ENCODE measurements around the gene FBXO9. TPM values are rescaled to one million over a fixed set of nuclear protein-coding genes. Genes with fewer than 3 reads are reported as not detected.
"Not testable (repeated sequence)": the region's sequence is repeated elsewhere in the genome, so short reads cannot be mapped to it uniquely, and the experiment has no call there.

Gene FBXO9
- polyA plus RNA-seq, 12 donors, result 62.0 to 95.7 (median 74.5) TPM; not detected in 1

DNA sequence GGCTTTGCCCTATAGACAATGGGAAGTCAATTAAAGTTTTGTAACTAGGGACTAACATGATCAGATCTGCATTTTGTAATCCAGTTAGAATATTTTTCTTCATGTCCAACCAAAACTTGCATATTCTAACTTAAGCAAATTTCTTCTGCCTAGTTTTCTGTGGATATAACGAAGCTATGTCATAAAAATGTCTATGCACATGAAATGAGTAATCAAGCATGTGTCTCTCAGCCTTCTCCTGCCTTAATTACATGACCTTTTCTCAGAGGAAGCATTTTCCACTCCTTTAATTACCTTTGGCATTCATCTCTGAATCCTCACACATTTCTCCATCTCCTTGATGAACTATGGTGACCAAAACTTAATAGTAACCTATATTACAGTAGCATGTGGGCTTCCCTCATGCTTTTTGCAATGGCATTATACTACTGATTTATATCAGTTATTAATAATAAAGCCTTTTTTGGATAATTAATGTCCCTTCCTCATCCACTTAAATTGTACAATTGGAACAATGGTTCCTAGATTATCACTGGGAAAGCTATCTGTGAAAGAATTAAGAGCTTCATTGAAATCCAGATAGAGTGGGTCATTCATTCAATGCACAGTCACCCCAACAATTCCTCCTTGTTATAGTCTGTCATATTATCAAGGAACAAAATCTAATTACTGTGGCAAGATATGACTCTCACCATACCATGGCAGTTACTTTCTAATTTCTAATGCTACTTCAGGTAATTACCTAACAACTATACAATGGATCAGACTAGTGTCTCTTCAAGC, 19.1 kb upstream of the FBXO9 start:
- no peak for DNase-seq

DNA sequence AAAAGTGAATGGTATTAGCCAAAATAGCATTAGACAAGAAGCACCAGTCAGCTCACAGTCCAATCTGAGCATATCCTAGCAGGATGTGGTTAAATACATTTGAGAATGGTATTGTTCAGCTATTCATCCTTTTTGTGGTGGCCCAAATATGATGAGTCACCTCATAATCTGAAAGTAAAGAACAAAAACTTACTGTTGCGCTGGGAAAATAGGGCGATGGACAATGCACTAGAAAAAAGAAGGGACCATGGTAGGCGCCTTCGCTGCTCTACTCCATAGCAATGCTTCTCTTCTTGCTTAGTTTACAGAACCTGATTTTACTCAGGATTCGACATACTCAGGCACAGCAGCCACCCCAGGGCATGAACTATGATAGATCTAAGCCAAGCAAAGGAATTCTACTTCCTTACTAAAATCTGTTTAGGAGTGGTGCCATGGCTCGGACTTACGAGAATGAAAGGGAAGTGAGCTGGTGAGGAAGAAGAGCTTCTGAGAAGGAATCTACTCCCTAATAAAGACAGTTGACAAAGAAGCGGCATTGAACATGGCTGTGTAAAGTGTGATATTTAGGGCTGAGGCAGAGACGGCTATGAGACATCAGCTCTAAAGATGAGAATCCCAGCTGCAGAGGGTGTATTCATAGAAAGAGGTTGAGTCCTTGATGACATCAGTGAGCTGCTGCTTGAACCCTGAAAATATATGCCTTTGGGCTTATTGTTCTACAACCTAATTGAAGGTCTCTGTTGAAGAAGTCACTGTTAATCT, 16.6 kb upstream of the FBXO9 start:
- no peak for DNase-seq

DNA sequence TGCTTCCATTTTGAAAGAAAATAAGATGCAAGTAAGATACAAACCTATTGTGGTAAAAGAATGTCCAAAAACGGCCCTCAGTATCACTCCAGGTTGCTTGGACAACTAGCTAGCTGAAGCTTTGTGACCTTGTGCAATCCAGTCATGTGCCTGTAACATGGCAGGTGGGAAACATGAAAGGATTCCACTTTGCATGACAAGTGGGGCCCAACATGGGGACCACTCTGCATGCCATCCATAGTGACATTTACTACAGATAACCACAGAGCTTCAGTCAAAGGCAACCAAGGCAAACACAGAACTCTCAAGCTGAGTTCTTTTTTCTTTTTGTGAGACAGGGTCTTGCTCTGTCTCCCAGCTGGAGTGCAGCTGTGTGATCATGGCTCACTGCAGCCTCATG, 15.8 kb upstream of the FBXO9 start:
- no peak for DNase-seq

DNA sequence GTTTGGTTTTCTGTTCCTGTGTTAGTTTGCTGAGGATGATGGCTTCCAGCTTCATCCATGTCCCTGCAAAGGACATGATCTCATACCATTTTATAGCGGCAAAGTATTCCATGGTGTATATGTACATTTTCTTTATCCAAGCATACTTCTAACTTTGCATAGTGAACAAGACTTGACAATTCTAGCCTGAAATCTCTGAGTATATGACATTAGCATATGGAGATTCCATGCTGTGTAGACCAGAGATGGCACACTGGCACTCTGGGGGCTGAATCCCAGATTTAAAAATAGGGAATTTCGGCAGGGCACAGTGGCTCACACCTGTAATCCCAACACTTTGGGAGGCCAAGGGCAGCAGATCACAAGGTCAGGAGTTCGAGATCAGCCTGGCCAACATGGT, 13.1 kb upstream of the FBXO9 start:
- DNase-seq, result not testable (repeated sequence)

DNA sequence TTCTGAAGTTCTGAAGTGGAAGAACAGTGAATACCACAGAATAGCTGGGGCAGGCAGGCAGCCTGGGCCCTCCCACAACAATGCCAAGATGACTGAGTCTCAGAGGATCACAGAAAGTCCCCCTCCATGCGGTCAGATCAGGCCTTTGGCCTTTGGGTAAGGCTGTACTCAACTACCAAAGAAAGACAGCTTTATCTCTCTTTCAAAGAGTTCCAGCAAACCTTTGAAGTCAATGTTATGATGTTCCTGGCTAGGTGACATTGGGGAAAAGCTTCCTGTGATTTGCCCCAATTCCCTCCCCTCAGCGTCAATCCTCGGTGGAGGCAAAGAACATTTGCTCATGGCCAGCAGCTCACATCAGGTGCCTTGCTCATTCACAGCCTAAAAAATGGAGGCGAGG, 10.7 kb upstream of the FBXO9 start:
- DNase-seq, result no peak

DNA sequence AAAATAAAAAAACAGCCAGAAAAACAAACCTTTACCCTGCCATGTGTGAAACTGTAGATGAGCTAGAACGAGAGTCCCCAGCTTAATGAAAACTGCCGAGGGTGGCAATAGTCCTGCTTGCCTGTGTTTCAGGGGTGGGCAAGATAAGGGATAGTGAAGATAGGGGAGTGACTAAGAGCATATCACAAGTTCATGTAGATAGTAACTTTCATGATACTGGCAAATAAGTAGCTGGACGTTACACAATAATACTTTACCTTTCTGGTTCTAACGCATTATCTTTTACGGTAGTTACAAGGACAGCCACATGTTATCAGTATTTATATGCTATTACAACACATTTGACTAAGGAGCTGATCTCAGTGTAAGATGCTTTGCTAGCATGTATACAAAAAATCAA, 9.3 kb upstream of the FBXO9 start:
- no peak for DNase-seq

DNA sequence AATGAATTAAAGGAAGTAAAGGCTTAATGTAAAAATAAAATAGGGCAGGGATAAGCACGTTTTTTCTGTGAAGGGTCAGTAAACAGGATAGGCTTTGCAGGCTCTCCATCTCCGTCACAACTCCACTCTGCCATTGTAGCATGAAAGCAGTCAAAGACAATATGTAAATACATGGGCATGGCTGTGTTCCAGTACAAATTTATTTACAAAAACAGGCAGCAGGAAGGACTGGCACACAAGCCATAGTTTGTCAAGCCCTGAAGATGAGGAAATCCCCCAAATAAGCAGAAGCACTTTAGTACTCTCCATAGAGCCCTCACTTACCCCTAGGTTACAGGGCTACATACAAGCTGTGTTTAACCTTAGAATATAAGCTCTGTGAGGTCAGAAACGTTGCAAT, 8.9 kb upstream of the FBXO9 start:
- no peak for DNase-seq

DNA sequence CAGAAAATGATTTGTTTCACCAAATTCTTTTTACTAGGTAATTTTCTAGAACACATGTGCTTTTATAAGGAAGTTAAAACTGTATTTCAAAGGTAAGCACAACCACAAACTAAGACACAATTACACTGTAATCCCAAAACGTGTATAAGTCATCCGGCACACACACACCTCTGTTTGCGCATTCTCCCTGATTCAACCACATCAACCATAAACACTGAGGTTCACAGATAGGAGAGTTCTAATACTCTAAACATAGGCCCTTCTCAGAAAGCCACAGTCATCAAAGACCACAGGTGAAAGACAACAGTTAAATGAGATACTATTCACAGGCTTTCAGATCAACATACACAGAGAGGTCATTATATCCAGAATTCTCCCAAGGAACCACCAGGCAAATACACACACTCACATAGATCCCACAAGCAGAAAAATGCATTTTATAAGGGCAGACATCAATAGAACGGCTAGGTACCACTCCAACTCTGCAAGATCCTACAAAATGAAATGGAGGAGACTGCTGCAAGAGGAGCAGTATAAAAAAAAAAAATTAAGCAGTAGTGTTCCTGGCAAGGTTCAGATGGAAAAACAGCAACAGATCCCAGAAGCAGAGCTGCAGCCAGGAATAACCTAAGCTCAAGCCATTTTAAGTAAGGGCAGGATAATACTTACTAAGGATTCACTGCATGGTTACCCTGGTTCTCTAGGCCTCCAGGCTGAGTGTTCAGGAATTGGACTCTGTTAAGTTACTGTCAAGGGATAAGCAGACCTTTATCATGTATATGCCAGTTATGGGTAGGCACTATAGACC, 6.6 kb upstream of the FBXO9 start:
- DNase-seq, result peak; percentile 85

DNA sequence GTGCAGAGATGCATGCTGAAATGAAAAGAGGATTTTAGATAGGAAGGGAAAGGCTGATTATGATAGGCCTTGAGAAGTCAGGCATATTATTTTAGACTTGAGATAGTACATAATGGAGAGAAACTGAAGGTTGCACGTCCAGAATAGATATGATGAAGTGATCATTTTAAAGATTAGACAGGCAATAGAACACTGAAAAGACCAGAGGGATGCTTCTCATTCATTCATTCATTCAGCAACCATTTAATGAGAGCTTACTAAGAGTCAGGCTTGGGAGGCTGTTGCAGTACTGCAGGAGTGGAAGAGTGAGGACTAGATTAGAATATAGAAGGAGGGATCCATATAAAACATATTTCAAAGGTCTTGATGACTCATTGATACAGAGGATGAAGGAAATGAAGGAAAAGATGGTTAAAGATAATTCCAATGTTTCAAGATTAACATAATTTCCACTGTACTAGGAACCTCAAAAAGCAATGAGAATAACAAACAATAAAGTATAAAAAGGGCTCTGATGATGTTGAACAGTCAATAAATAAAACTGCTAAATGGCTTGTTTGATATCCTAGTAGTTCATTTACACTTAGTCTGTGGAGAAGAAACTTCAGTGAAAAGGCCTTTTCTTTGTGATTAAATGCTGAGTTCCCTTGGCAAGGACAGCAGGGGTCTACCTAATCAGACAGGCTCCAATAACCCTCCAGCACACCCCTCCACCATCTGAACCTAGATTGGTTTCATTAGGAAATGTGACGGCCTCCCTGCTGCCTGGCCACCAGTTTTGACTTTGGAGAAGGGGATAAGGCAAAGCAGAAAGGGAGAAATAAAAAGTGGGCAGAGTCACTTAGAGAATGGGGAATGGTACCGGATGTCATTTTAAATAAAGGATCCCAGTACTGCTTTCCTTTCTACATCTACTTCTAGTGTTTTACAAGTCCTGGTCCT, 5.3 kb upstream of the FBXO9 start:
- no peak for DNase-seq

DNA sequence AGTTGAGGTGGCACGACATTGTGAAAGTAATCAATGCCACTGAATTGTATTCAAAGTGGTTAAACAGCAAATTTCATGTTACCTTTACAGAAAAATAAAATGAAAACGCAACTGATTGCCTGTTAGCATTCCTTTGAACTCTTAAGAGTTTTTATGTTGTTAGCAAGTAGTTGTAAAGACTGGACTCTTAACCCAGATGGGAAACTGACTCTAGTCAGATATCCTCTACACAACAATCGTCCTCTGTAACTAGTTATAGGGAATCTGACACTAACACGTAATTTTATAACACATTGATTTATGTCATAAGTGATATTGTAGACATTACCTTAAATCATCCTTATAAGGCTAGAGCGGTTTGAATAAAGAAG, 3.0 kb upstream of the FBXO9 start:
- DNase-seq, result no peak

DNA sequence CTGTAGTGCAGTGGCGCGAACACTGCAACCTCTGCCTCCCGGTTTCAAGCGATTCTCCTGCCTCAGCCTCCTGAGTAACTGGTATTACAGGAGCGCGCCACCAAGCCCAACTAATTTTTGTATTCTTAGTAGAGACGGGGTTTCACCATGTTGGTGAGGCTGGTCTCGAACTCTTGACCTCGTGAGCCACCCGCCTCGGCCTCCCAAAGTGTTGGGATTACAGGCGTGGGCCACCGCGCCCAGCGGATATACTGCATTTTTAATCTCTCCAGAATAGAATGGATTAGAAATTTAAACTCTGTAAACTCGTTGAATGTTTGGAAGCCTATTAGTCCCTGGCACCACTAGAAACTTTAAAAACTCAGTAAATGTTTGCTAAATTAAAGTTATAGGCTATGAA, 949 bp upstream of the FBXO9 start:
- not testable (repeated sequence) for DNase-seq

DNA sequence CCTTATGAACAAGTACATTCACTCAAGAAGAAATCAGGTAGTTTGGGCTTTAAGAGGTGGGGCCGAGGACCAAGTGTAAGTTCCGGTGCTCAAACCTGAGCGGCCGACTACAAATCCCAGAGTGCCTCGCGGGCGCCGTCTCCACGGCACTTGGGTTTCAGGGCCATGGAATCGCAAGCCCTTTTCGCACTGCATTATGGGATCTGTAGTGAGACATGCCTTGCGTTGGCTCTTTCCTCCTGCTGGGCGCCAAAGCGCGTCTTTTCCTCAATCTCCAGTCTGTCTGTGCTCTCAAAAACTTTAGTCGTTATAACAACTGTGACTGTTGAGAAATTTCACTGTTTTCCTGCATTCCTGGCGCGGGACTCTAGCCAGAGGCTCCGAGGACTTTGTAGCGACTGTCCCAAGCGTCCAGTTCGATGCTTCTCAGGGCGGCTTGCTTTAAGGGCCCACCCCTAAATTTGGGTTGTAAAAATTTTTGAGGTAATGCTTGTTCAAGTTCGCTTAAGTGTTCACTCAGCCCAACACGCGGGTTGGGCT, 408 bp upstream of the FBXO9 start:
- peak; percentile 99 for DNase-seq

DNA sequence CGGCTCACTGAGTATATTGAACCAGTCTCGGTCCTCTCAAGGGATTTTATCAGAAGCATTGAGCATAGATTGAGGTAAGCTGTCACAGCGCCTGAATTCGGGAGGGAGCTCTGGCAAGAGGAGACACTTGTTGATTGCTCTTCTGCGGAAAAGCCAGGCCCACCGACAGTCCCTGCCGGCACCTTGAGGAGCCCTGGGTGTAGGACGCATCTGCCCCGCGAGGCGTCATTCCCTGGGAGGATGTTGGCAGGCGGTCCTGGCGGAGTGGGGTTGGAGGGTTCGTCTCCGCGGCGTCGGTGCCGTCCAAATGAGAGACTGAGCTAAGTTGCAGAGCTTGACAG, 843 bp downstream of the FBXO9 start:
- no peak for DNase-seq

DNA sequence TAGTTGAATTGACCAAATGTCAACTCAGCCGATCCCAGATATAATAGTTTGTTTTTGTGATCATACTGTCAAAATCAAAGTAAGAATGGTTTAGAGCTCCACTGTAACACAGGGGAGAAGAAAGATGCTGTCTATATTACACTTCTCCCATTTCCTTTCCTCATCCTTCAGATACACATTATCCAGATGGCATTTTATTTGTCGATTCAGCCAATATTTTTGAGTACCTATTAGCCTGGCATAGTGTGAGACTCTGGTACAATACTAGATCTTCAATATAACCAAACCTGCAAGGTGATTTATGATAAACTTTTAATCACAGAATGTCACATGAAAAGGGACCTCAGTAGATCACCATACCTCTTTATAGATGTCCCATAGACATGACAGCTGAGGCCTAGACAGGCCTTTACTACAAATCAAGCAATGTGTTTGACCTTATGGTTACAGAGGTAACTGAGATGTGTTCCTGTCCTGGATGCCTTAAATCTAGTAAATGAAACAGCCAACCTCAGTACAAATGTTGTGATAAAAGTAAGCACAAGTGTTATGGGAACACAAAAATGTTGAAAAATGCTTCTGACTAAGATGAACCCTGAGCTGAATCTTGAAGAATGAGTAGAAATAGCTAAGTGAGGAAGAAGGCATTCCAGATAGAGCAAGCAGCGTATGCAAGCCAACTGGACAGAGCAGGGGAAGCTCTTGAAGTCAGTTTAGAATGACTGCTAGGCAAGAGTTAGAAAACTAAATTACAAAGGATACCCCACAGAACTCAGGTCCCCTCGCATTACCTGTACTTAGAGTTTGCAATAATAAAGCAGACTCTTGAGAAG, 1.9 kb downstream of the FBXO9 start:
- no peak for DNase-seq

DNA sequence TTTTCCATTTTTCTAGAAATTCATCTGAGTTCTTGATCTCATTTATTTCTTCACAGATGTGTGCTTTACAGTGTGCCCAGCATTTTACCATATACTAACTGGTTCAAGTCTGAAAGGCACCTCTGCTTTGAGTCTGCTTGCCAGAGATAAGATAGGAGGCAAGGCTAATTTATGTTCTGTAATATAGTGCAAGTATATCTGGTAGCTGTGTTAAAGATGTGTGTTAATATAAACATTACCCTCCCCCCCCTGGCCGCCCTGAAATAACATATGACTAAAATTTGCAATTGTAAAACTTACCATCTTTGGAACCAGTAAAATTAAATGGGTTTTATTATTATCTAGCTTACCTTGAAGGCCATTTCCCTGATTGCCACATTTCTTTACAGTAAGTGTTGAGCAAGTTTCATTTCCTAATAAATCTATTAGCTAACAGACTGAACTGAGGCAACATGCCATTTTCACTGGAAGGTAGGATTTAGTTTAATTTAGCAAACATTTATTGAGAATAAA, 2.7 kb downstream of the FBXO9 start:
- no peak for DNase-seq

DNA sequence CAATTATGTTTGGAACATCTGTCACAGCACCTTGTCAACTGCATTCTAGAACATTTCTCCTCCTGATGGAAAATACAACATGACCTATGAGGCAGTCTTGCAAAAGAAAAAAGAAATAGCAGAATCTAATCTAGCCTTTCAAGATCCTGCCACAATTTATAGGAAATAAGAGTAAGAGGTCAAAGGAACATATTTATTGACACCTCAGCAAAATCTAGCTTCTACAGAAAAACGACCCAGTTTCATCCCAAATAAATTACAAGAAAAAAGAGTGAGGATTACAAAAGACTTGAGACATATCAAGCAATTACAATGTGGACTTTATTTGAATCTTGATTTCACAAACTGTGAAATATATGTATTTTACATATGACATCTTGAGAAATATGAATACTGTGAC, 4.2 kb downstream of the FBXO9 start:
- DNase-seq, result no peak

DNA sequence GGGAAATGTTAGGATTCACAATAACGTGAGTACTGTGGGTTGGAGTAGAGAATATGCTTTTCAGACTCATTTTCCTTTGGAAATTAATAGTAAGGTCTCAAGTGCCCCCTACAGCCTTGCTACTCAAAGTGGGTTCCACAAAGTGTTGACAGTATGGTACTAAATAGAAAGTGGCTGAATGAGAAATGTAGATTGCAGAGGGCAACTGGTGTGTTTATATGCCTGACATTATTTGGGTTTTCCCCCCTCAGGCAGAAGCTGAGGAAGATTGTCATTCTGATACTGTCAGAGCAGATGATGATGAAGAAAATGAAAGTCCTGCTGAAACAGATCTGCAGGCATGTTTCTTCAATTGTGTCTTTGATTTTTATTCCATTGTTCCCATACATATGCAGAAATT, 5.6 kb downstream of the FBXO9 start:
- no peak for DNase-seq

DNA sequence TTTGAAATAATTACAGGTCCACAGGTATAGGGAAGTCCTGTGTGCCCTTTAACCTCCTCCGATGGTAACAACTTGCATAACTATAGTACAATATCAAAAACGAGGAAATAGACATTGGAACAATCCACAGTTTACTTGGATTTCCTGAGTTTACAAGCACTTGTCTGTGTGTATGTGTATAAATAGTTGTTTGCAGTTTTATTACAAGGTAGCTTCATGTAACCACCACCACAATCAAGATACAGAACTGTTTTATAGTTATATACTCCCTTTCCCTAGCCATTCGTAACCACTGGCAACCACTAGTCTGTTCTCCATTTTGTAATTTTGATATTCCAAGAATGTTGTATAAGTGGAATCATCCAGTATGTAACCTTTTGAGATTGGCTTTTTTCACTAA, 9.1 kb downstream of the FBXO9 start:
- DNase-seq, result no peak

DNA sequence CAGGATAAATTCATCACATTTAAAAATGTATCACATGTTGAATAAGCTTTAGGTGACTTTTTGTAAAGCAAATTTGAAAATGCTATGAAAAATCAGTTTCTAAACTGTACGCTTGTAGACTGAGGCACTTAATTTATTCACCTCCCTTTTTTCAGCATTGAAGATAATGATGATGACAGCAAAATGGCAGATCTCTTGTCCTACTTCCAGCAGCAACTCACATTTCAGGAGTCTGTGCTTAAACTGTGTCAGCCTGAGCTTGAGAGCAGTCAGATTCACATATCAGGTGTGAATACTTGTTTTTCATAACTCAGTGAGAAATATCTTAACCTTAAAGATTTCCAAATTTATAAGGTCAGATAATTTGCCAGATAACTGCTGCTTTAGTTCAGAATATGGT, 15.6 kb downstream of the FBXO9 start:
- no peak for DNase-seq

DNA sequence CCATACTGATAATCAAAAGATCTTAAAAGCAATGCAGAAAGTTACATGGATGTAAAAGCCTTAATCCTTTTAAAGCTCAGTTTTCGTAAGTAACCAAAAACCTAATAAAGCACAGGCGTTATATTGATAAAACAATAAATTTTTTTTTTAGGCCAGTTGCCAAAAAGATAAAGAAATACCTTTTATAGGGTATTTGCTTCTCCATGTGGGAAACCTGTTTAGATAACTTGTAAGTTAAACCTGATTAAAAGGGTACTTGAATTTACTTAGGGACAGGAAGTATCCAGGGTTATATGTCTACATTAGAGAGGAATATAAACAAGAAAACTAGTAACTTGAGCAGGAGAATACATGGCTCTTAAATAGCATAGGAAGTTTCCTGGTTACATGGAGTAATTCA, 21.1 kb downstream of the FBXO9 start:
- no peak for DNase-seq

All from muscle of arm (tissue), 12 donors.